ENCODE results near the gene DAPK3.

DNA sequence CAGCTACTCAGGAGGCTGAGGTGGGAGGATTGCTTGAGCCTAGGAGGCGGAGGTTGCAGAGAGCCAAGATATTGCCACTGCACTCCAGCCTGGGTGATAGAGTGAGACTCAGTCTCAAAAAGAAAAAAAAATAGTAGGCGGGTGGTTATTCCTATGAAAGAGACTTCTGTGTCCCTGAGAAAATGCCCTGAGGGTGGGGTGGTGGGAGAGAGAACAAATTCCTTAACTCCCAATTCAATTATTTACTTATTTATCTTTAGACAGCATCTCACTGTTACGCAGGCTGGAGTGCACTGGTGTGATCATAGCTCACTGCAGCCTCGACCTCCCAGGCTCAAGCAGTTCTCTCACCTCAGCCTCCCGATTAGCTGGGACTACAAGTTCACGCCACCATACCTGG is 24.7 kb upstream of the DAPK3 start:
- TF ChIP-seq, protein P1, sequence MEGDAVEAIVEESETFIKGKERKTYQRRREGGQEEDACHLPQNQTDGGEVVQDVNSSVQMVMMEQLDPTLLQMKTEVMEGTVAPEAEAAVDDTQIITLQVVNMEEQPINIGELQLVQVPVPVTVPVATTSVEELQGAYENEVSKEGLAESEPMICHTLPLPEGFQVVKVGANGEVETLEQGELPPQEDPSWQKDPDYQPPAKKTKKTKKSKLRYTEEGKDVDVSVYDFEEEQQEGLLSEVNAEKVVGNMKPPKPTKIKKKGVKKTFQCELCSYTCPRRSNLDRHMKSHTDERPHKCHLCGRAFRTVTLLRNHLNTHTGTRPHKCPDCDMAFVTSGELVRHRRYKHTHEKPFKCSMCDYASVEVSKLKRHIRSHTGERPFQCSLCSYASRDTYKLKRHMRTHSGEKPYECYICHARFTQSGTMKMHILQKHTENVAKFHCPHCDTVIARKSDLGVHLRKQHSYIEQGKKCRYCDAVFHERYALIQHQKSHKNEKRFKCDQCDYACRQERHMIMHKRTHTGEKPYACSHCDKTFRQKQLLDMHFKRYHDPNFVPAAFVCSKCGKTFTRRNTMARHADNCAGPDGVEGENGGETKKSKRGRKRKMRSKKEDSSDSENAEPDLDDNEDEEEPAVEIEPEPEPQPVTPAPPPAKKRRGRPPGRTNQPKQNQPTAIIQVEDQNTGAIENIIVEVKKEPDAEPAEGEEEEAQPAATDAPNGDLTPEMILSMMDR (IDR thresholded peaks at IDR 0.05; ENCODE audit: low read length), result no peak
- no peak for TF ChIP-seq EZH2 (IDR thresholded peaks at IDR 0.05; ENCODE audit: borderline replicate concordance, low read length)

All from OCI-LY1 (cell line).